Measurements from ENCODE around the gene BIN1. TPM values are rescaled to one million over a fixed set of nuclear protein-coding genes. Genes with fewer than 3 reads are reported as not detected.
A peak's percentile ranks its signal among the peaks of the same experiment; 100 is the strongest.

The BIN1 gene
- total RNA-seq, 2 donors from 2014 or later = 24.9 to 30.1 TPM

- Histone ChIP-seq H3K27ac (no peak overlapping the region), H3K27me3 (replicated peaks; ENCODE audit: insufficient read depth) (no peaks in the 10 kb centered on the region), H3K9me3 (no peaks in the 10 kb centered on the region), H3K36me3 (no peaks in the 10 kb centered on the region), H3K4me3 (no peak overlapping the region), H3K4me1 (ENCODE audit: control insufficient read depth in 1 of 2, low read depth in 2 of 2) (peaks cover 17 to 18% of the 10 kb centered on the region in 2 donors)
- TF ChIP-seq CTCF (IDR thresholded peaks at IDR 0.05) = no peak
- ATAC-seq (ENCODE audit: insufficient number of reproducible peaks, low FRiP score, low read depth) (no peak), DNase-seq (ENCODE audit: low spot score) (no peak)
Observed at GRCh38 chr2:127069003-127069402, 38.0 kb downstream of the BIN1 start.

- H3K27ac ChIP-seq = no peak overlapping the region
- H3K4me3 ChIP-seq = no peak overlapping the region
- TF ChIP-seq CTCF (IDR thresholded peaks at IDR 0.05) = no peak
- ATAC-seq (ENCODE audit: insufficient number of reproducible peaks, low FRiP score, low read depth) (no peak), DNase-seq (ENCODE audit: low spot score) (no peak)
- H3K36me3 ChIP-seq = no peaks in the 10 kb centered on the region
- H3K4me1 ChIP-seq (ENCODE audit: control insufficient read depth in 1 of 2, low read depth in 2 of 2) = peaks cover 18 to 21% of the 10 kb centered on the region in 2 donors
- no peaks in the 10 kb centered on the region for H3K27me3 ChIP-seq (replicated peaks; ENCODE audit: insufficient read depth)
- H3K9me3 ChIP-seq = no peaks in the 10 kb centered on the region
Observed at GRCh38 chr2:127068351-127068741, 38.6 kb downstream of the BIN1 start.

GRCh38 chr2:127067620-127068350 lies 39.2 kb downstream of the BIN1 start:
- TF ChIP-seq CTCF (IDR thresholded peaks at IDR 0.05) = peak; percentile 69
- no peaks in the 10 kb centered on the region for H3K27me3 ChIP-seq (replicated peaks; ENCODE audit: insufficient read depth)
- ATAC-seq (ENCODE audit: insufficient number of reproducible peaks, low FRiP score, low read depth) = no peak
- no peaks in the 10 kb centered on the region for H3K36me3 ChIP-seq
- no peaks in the 10 kb centered on the region for H3K9me3 ChIP-seq
- no peak overlapping the region for H3K4me3 ChIP-seq
- no peak overlapping the region for H3K27ac ChIP-seq
- no peak for DNase-seq (ENCODE audit: low spot score)
- peaks cover 18 to 21% of the 10 kb centered on the region in 2 donors for H3K4me1 ChIP-seq (ENCODE audit: control insufficient read depth in 1 of 2, low read depth in 2 of 2)

GRCh38 chr2:127066942-127067341 lies 40.0 kb downstream of the BIN1 start:
- TF ChIP-seq CTCF (IDR thresholded peaks at IDR 0.05) = no peak
- Histone ChIP-seq H3K4me1 (ENCODE audit: control insufficient read depth in 1 of 2, low read depth in 2 of 2) (peaks cover 18 to 21% of the 10 kb centered on the region in 2 donors), H3K4me3 (no peak overlapping the region), H3K27me3 (replicated peaks; ENCODE audit: insufficient read depth) (no peaks in the 10 kb centered on the region), H3K36me3 (no peaks in the 10 kb centered on the region), H3K27ac (no peak overlapping the region), H3K9me3 (no peaks in the 10 kb centered on the region)
- no peak for ATAC-seq (ENCODE audit: insufficient number of reproducible peaks, low FRiP score, low read depth)
- no peak for DNase-seq (ENCODE audit: low spot score)

GRCh38 chr2:127065940-127066318 lies 41.0 kb downstream of the BIN1 start:
- ATAC-seq (ENCODE audit: insufficient number of reproducible peaks, low FRiP score, low read depth) (no peak), DNase-seq (ENCODE audit: low spot score) (no peak)
- Histone ChIP-seq H3K27me3 (replicated peaks; ENCODE audit: insufficient read depth) (no peaks in the 10 kb centered on the region), H3K4me3 (no peak overlapping the region), H3K4me1 (ENCODE audit: control insufficient read depth in 1 of 2, low read depth in 2 of 2) (peaks cover 18 to 21% of the 10 kb centered on the region in 2 donors), H3K9me3 (no peaks in the 10 kb centered on the region), H3K27ac (peak overlapping the region in 1 of 2 donors; percentile 88), H3K36me3 (no peaks in the 10 kb centered on the region)
- TF ChIP-seq CTCF (IDR thresholded peaks at IDR 0.05) = no peak
